ENCODE results near the gene SGMS1.

DNA sequence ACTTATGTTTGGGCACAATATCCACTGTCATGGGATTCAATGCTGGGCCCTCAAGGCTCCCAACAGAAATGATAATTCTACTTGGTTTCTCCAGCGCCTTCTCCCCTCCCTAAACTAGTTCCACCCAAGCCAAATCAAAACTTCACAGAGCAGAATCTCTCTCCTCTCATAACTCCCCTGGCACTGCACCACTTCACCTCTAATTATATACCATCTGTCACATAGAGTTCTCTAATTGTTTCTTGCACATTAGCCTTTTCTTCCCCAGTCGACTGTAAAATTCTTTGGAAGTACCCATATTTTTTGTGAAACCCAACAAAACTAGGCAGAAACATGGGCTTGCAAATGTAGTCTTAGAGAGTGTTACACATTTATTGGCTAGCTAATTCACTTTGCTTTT, 8.1 kb downstream of the SGMS1 start:
- TF ChIP-seq, protein P1, sequence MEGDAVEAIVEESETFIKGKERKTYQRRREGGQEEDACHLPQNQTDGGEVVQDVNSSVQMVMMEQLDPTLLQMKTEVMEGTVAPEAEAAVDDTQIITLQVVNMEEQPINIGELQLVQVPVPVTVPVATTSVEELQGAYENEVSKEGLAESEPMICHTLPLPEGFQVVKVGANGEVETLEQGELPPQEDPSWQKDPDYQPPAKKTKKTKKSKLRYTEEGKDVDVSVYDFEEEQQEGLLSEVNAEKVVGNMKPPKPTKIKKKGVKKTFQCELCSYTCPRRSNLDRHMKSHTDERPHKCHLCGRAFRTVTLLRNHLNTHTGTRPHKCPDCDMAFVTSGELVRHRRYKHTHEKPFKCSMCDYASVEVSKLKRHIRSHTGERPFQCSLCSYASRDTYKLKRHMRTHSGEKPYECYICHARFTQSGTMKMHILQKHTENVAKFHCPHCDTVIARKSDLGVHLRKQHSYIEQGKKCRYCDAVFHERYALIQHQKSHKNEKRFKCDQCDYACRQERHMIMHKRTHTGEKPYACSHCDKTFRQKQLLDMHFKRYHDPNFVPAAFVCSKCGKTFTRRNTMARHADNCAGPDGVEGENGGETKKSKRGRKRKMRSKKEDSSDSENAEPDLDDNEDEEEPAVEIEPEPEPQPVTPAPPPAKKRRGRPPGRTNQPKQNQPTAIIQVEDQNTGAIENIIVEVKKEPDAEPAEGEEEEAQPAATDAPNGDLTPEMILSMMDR (IDR thresholded peaks at IDR 0.05) = no peak
- TF ChIP-seq POLR2A (IDR thresholded peaks at IDR 0.05) (no peak), EP300 (IDR thresholded peaks at IDR 0.05) (no peak), POLR2AphosphoS5 (IDR thresholded peaks at IDR 0.05) (no peak)
